GM06990 (cell line): Measurements from ENCODE around the gene CLEC4F.

Source experiments
- DNase-seq: peaks from one replicate; pipeline ENCODE4 v3.0.0-alpha.2; 2011; ENCODE audit not compliant: insufficient read length; ENCODE audit errors: extremely low read depth
- H3K27me3 ChIP-seq: replicated peaks from 2 replicates; pipeline ENCODE4 v1.6.0; 2011; ENCODE audit warnings: low read length; ENCODE audit not compliant: control insufficient read depth, insufficient read depth
- H3K36me3 ChIP-seq: 2 replicates; pipeline ENCODE4 v1.5.1; 2011; ENCODE audit warnings: low read length; ENCODE audit not compliant: control insufficient read depth, insufficient read depth
- H3K4me3 ChIP-seq: replicated peaks from 2 replicates; pipeline ENCODE4 v1.5.1; 2011; ENCODE audit warnings: low read depth, mild to moderate bottlenecking, control low read depth, low read length
- TF ChIP-seq, protein P1 (sequence below): IDR thresholded peaks from 2 replicates; pipeline ENCODE4 v1.5.1; 2011; ENCODE audit warnings: low read length, control low read depth, mild to moderate bottlenecking, inconsistent platforms; ENCODE audit not compliant: insufficient read depth, poor library complexity, severe bottlenecking

Gene CLEC4F

DNA sequence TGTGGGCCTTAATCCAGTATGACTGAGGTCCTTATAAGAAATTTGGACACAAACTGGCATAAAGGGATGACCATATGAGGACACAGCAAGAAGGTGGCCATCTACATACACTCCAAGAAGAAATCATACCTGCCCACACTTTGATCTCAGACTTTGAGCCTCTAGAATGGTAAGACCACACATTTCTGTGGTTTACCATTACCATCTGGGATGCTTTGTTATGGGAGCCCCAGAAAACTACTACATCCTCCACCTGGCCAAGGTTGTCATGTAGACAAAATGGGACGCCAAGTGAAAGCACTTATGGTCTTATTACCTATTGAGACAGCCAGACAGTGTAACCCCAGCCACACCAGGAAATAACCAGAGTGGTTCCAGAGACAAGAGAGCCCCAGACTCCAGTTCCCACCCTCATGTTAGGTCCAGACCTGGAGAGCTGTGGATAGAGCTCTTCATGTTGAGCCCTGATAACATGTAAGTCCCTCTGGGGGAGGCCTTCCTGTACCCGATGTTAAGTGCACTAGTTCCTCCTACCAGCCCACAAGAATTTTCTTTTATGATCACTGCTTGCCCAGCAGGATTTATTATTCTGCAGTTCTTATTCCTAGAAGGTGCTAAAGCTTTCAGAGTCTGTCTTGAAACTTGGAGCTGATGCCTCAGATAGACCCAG is 47.8 kb downstream of the CLEC4F start:
- Histone ChIP-seq H3K36me3 (no peaks in the 10 kb centered on the region), H3K27me3 (peaks cover 1% of the 10 kb centered on the region), H3K4me3 (no peak overlapping the region)
- DNase-seq, result no peak
- TF ChIP-seq, protein P1, sequence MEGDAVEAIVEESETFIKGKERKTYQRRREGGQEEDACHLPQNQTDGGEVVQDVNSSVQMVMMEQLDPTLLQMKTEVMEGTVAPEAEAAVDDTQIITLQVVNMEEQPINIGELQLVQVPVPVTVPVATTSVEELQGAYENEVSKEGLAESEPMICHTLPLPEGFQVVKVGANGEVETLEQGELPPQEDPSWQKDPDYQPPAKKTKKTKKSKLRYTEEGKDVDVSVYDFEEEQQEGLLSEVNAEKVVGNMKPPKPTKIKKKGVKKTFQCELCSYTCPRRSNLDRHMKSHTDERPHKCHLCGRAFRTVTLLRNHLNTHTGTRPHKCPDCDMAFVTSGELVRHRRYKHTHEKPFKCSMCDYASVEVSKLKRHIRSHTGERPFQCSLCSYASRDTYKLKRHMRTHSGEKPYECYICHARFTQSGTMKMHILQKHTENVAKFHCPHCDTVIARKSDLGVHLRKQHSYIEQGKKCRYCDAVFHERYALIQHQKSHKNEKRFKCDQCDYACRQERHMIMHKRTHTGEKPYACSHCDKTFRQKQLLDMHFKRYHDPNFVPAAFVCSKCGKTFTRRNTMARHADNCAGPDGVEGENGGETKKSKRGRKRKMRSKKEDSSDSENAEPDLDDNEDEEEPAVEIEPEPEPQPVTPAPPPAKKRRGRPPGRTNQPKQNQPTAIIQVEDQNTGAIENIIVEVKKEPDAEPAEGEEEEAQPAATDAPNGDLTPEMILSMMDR, result no peak

DNA sequence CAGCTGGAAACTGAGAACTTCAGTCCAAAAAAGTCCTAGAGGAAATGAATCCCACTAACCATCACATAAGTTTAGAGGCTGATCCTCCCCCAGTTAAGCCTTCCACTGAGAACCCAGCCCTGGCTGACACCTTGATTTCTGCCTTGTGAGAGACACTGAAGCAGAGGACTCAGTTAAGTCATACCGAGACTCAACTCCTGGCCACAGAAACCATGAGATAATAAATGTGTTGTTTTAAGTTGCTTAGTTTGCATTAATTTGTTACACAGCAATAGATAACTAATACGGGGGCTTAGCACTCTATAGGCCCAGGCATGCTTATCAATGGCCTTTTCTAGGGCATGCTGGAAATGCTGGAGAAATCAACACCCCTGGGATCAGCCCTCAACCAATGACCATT is 49.0 kb downstream of the CLEC4F start:
- Histone ChIP-seq H3K27me3 (peaks cover 1% of the 10 kb centered on the region), H3K4me3 (no peak overlapping the region), H3K36me3 (no peaks in the 10 kb centered on the region)
- DNase-seq, result no peak
- TF ChIP-seq, protein P1, result no peak

DNA sequence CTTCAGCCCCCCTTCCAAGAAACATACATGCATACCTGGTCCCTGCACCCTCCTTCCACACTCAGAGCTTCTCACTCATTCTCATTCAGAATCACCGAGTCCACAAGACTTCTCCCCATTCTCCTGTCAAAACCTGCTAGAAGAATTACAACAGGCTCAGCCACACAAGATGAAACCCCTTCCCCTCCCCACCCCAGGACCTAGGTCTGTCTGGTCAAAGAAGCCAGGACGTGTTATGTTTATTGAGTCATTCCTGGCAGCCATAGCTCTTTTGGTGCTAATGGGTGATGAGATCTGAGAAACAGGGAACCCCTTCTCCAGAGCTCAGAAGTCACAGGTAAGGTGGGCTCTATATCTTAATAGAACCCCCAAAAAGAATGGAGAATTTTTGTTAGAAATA is 50.9 kb downstream of the CLEC4F start:
- H3K4me3 ChIP-seq, result no peak overlapping the region
- no peaks in the 10 kb centered on the region for H3K36me3 ChIP-seq
- no peak for DNase-seq
- H3K27me3 ChIP-seq, result peaks cover 1% of the 10 kb centered on the region
- TF ChIP-seq, protein P1, result no peak

DNA sequence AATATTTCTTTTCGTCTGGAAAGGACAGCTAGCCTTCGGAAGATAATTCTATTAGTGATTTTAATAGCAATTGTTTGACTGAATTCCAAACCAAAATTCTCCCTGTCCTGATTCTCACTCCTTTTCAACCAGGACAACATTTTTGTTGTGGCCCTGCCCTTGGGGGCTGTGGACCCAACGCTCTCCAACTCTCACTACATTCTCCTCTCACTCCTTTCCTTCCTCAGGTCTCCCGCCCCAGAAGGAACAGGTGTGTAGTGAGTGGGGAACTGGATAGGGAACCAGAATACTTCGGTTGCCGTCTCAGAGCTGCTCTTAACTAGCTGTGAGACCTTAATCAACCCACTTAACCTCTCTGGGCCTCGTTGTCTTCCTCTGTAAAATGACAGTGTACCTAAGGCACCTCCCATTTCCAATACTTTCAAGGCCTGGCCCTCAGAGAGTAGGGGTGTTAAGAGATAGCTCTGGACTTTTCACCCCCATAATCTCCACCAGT is 51.8 kb downstream of the CLEC4F start:
- H3K4me3 ChIP-seq, result no peak overlapping the region
- peaks cover 1% of the 10 kb centered on the region for H3K27me3 ChIP-seq

DNA sequence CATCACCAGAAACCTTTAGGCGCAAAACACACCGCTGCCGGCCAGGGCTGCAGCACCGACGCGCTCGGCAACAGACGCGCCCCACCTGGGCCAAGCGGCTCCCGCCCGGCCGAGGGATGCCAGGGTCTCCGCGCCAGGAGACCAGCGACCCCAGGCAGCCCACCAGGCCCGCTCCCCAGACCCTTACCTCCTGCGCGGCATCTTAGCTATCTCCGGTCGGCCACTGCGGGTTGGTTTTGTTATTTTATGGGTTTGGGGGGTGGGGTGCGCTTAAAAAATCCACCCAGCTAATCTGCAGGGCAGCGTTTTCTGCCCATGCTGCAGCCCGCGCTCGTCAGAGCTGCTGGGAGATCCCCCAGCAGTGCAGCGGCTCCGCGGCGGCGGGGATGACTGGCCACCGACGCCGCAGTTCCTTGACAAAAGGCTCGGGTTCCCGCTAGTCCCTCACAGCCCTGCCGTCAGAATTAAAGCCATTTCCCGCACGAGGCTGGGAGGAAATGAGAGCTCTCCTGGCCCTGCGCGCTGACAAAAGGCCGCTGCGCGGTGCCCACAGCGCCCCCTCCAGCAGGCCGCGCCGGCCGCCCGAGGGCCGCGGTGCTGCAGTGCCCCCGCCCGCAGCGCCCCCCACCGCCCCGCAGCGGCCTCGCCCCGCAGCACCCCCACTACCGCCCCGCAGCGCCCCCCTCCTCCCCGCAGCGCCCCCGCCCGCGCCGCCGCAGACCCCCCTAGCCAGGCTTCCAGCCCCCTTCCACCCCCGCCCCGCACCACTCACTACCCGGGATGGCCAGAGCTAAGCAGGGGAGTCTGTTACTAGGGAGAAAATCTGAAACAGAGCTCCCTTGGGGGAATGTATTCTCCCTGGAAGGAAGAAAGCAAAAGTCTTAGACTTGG is 52.5 kb downstream of the CLEC4F start, which contains the start of gene ADD2:
TSS of gene ADD2 (minus strand) at position 502 of the 891 bp plus-strand sequence. CDS start 61,792 bp downstream, outside the sequence.
- Histone ChIP-seq H3K36me3 (no peaks in the 10 kb centered on the region), H3K4me3 (peak within 1 kb of the TSS; percentile 26), H3K27me3 (peaks cover 1% of the 10 kb centered on the region)
- TF ChIP-seq, protein P1, result peak; percentile 18
- DNase-seq, result peak; percentile 32

More for the DNA sequence above, 51.8 kb downstream of the CLEC4F start:
- no peak for DNase-seq
- TF ChIP-seq, protein P1, result no peak
- H3K36me3 ChIP-seq, result no peaks in the 10 kb centered on the region
